Effector memory CD8-positive, alpha-beta T cell (primary cell): ENCODE data around the gene XPR1.
"Not testable (repeated sequence)": the region's sequence is repeated elsewhere in the genome, so short reads cannot be mapped to it uniquely, and the experiment has no call there.

Source experiments
- ATAC-seq: fragments of 150-1000 bp; cut with Tn5 transposase; replicated peaks from 2 replicates; pipeline ENCODE4 v1.10.0; 2021; ENCODE audit warnings: mild to moderate bottlenecking, moderate library complexity
- DNase-seq, 3 experiments: peaks; one replicate each; pipeline ENCODE4 v3.0.0; 2021
- H3K27ac Mint-ChIP-seq, 2 donors: one replicate each; pipeline ENCODE4 v1.8.0; 2022; ENCODE audit warnings: mild to moderate bottlenecking in 2 of 2, mixed read lengths in 2 of 2, moderate library complexity in 2 of 2
- H3K27me3 Mint-ChIP-seq, 2 donors: one replicate each; pipeline ENCODE4 v1.8.0; 2022; ENCODE audit warnings: mixed read lengths in 2 of 2
- H3K36me3 Mint-ChIP-seq: one replicate; pipeline ENCODE4 v1.8.0; 2022; ENCODE audit warnings: mild to moderate bottlenecking, moderate library complexity, mixed read lengths; ENCODE audit not compliant: insufficient read depth
- H3K4me1 Mint-ChIP-seq, 2 donors: one replicate each; pipeline ENCODE4 v1.8.0; 2022; ENCODE audit warnings: low read depth in 2 of 2, mixed read lengths in 2 of 2
- H3K4me3 Mint-ChIP-seq, 2 donors: one replicate each; pipeline ENCODE4 v1.8.0; 2022; ENCODE audit warnings: mild to moderate bottlenecking in 2 of 2, mixed read lengths in 2 of 2, moderate library complexity in 2 of 2
- H3K9me3 Mint-ChIP-seq, 2 donors: one replicate each; pipeline ENCODE4 v1.8.0; 2022; ENCODE audit warnings: mixed read lengths in 2 of 2

Gene XPR1

DNA sequence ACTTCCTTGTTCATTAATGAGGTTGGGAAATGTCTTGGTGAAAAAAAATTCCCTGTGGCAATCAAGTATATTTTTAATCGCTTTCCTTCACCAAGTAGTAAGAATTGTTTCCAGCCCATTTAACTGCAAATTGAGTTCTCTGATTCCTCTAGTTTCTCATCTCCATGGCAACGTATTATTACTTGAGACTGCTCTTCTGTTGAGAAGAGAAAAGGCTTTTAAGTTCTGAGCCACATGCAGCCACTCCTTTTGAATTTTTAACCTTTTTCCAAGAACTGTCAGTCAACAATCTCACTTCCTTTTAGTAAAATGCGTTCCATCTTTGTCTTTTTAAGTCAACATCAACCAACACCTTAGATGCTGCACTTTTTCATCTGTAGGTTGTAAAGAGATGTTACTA is 205.2 kb downstream of the XPR1 start:
- H3K4me1 Mint-ChIP-seq, result no peaks in the 10 kb centered on the region
- no peak for DNase-seq
- H3K36me3 Mint-ChIP-seq, result peaks cover 25% of the 10 kb centered on the region
- no peak for ATAC-seq
- no peak overlapping the region for H3K27ac Mint-ChIP-seq
- no peaks in the 10 kb centered on the region for H3K27me3 Mint-ChIP-seq
- no peak overlapping the region for H3K4me3 Mint-ChIP-seq
- H3K9me3 Mint-ChIP-seq, result peaks cover 0 to 8% of the 10 kb centered on the region in 2 donors

DNA sequence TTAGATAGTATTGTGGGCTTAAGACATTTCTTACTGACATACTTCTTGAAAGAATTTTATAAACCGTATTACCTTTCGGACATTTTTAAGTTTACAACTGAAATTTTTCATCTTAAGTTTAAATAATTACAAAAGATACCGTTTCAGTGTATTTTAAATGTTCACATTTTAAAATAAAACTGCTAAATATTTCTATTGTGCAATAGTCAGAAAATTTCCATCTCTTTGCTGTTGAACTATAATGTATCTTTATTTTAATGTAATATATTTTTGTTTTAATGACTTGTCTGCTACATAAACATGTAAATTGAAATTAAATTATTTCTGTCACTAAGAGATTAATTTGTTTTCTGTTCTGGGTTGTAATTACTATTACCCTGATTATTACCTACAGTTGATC is 206.7 kb downstream of the XPR1 start:
- ATAC-seq (no peak), DNase-seq (no peak)
- H3K27me3 Mint-ChIP-seq, result no peaks in the 10 kb centered on the region
- H3K9me3 Mint-ChIP-seq, result no peaks in the 10 kb centered on the region
- no peak overlapping the region for H3K27ac Mint-ChIP-seq
- peaks cover 25% of the 10 kb centered on the region for H3K36me3 Mint-ChIP-seq
- H3K4me1 Mint-ChIP-seq, result no peaks in the 10 kb centered on the region
- no peak overlapping the region for H3K4me3 Mint-ChIP-seq

DNA sequence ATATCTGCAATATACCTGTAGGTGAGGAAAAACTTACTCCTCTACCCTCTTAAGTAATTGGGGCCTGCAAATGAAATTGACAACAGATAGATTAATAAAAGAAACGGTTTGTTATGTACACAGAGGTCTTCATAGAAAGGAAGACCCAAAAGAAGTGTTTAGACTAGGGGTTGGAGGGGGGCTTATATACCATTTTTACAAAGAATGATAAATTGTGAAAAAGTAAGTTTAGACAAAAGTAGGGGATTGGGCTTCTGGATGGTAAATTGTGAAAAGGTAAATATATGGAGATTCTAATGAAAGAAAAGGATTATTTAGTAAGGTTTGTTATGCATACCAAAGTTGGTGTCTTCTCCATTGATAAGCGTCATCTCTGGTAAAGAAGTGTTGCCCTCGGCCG is 207.7 kb downstream of the XPR1 start:
- ATAC-seq, result no peak
- Mint-ChIP-seq H3K27ac (no peak overlapping the region), H3K4me1 (no peaks in the 10 kb centered on the region), H3K36me3 (peaks cover 25% of the 10 kb centered on the region), H3K9me3 (no peaks in the 10 kb centered on the region), H3K4me3 (no peak overlapping the region), H3K27me3 (no peaks in the 10 kb centered on the region)
- DNase-seq, result no peak

DNA sequence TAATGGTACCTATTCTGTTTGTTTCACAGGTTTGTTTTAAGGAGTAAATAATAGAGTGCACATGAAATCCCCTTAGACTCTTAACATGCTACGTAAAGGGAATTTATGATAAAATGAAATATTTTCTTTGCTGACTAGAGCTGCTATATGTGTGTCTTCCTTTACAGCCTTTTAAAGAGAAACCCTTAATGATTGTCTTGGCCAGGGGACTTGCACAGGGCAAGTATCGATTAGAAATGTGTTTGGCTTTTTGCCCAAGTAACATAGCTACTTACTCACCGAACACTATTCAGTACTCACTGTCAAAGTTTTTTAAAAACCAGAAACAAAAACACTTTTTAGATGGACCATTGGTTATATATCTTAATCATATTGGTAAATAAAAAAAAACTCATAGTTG is 209.6 kb downstream of the XPR1 start:
- Mint-ChIP-seq H3K27me3 (no peaks in the 10 kb centered on the region), H3K4me3 (no peak overlapping the region), H3K9me3 (no peaks in the 10 kb centered on the region), H3K4me1 (no peaks in the 10 kb centered on the region), H3K27ac (no peak overlapping the region), H3K36me3 (peaks cover 22% of the 10 kb centered on the region)
- no peak for ATAC-seq
- no peak for DNase-seq

DNA sequence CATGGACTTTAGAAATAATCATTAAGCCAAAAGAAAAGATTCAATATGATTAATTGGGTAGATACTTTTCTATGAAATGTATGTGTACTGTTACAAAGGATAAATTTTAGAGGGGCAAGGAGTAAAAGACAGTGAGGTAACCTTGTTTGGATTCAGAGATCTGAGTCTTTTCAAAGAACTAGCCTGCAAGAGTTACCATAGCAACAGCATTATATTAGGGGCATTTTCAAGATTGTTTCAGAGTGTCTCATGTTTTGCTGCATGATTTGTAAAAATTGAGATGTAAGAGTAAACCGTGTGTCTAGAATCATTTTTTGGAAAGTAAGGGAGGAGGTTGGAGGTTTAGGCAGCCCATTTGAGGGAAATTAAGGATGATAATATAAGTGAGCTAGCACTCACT is 210.2 kb downstream of the XPR1 start:
- ATAC-seq (no peak), DNase-seq (no peak)
- Mint-ChIP-seq H3K27ac (no peak overlapping the region), H3K4me3 (no peak overlapping the region), H3K9me3 (no peaks in the 10 kb centered on the region), H3K36me3 (peaks cover 22% of the 10 kb centered on the region), H3K27me3 (no peaks in the 10 kb centered on the region), H3K4me1 (no peaks in the 10 kb centered on the region)

DNA sequence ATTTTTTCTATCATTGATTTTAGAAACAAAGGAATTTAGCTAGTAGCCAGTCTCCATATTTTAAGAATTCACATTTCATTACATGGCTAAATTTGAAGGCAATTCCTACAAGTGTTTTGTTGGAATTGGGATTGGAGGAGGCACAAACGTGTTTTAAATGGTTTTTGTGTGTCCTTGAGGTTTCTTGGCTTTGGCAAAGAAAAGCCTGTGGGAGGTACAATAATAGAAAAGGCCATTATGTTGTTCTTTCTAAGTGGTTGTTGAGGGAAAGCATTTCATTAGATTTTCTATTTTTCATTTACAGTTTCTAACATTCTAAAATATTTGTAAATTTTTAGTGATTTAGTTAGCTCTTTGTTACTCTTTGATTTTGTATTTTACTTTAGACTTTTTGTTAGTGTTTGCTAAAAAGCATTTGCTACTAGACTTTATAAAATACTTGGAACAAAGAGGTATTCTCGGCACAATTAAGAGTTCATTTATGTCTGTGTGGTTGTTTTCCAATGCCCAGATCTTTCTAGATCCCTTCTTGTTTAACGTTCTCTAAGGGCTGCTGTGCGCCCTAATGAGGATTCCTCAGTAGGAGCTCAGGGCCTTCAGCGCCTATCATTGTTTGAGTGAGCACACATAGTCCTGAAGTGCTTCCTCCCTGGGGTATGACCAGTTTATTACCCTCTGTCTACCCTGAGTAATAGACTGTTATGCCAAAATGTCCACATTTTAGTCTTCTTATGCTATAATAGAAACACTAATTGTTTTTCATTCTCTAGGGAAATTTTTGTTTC is 210.9 kb downstream of the XPR1 start:
- DNase-seq, result no peak
- Mint-ChIP-seq H3K4me1 (no peaks in the 10 kb centered on the region), H3K27me3 (no peaks in the 10 kb centered on the region), H3K4me3 (no peak overlapping the region), H3K36me3 (peaks cover 17% of the 10 kb centered on the region), H3K9me3 (no peaks in the 10 kb centered on the region), H3K27ac (no peak overlapping the region)
- no peak for ATAC-seq

DNA sequence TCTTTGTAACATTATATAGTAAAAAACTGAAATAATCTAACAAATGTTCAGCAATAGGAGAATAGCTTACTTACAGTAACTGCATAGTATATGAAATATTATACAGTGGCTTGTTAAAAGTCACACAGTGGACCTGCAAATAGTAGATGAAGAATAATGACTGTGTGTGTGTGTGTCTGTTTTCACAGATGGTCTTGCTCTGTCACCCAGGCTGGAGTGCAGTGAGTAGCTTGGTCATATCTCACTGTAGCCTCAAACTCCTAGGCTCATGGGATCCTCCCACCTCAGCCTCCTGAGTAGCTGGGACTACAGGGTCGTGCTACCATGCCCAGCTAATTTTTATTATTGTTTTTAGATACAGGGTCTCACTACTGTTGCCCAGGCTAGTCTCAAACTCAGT is 213.5 kb downstream of the XPR1 start:
- Mint-ChIP-seq H3K4me1 (no peaks in the 10 kb centered on the region), H3K4me3 (no peak overlapping the region), H3K9me3 (no peaks in the 10 kb centered on the region), H3K27me3 (no peaks in the 10 kb centered on the region), H3K36me3 (peaks cover 10% of the 10 kb centered on the region), H3K27ac (no peak overlapping the region)
- ATAC-seq (no peak), DNase-seq (no peak)

DNA sequence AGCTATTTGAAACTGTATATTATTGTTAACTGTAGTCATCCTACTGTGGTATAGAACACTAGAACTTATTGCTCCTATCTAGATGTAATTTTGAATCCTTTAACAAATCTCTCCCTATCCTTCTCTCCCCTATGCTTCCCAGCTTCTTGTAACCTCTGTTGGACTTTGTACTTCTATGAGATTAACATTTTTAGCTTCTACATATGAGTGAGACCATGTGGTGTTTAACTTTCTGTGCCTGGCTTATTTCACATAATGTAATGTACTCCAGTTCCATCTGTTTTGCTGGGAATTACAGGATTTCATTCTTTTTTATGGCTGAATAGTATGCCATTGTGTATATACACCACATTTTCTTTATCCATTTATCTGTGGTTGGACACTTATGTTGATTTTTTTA is 216.4 kb downstream of the XPR1 start:
- Mint-ChIP-seq H3K27me3 (no peaks in the 10 kb centered on the region), H3K36me3 (peaks cover 10% of the 10 kb centered on the region), H3K9me3 (no peaks in the 10 kb centered on the region), H3K4me3 (no peak overlapping the region), H3K4me1 (peaks cover 9 to 18% of the 10 kb centered on the region in 2 donors), H3K27ac (no peak overlapping the region)
- no peak for DNase-seq
- no peak for ATAC-seq

DNA sequence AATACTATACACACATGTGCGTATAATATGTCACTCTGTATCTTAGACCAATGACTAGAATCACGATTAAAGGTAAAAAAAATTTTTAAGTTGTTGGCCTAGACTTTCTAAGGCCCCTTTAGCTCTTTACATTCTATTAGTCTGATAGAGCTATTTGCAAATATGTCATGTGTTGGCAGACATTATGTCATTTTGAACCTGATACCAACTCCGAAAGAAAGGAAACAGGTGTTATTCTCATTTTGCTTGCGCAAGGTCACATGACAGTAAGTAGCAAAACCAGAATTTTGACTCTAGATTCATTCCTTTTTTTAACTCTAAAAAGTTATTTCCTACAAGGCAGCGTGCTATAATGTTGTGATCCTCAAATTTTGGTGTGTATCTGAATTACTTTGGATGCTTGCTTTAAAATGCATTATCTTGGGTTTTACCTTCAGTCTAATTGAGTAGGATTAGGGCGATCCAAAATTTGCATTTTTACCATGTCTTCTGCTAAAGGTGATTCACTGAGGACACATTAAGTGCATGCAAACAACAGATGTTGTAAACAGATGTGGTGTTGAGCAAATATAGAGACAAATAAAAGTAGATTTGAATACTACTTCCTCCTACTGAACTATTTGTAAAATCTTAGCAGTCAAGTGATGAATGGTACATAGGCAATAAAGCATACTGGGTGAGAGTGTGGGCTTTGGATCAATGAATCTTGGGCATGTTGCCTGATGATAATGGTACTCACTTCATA is 217.4 kb downstream of the XPR1 start:
- Mint-ChIP-seq H3K27ac (no peak overlapping the region), H3K9me3 (no peaks in the 10 kb centered on the region), H3K4me1 (peaks cover 9 to 21% of the 10 kb centered on the region in 2 donors), H3K27me3 (no peaks in the 10 kb centered on the region), H3K4me3 (no peak overlapping the region), H3K36me3 (peaks cover 10% of the 10 kb centered on the region)
- DNase-seq, result no peak
- no peak for ATAC-seq

DNA sequence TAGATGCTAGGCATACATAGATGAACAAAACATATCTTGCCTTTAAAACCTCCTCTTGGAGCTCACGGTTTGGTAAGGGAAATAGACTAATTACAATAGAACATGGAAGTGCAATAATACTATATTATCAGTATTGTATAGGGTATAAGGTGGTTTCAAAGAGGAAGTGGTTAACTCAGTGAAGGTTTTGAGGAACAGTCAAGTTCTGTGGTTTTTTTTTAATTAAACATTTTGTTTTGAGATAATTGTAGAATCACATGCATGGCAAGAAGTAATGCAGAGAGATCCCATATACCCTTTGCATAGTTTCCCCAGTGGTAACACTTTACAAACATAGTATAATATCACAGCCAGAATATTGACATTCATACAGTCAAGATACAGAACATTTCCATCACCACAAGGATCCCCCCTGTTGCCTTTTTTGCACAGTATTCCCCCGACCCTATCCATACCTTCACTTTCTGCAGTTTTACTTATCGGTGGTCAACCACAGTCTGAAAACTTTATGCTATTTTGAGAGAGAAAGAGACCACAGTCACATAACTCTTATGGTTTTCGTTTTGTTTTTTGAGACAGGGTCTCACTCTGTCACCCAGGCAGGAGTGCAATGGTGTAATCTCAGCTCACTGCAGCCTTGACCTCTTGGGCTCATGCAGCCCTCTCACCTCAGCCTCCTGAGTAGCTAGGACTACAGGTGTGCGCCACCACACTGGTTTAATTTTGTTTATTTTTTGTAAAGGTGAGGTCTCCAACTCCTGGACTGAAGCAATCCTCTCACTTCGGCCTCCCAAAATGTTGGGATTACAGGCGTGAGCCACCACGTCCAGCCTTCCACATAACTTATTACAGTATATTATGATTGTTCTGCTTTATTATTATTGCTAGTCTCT is 220.4 kb downstream of the XPR1 start:
- peak; percentile 37 for ATAC-seq
- H3K4me3 Mint-ChIP-seq, result peak overlapping the region in 1 of 2 donors; percentile 32
- no peak for DNase-seq
- peaks cover 9 to 21% of the 10 kb centered on the region in 2 donors for H3K4me1 Mint-ChIP-seq
- no peak overlapping the region for H3K27ac Mint-ChIP-seq
- no peaks in the 10 kb centered on the region for H3K9me3 Mint-ChIP-seq
- H3K27me3 Mint-ChIP-seq, result no peaks in the 10 kb centered on the region
- H3K36me3 Mint-ChIP-seq, result peaks cover 2% of the 10 kb centered on the region

DNA sequence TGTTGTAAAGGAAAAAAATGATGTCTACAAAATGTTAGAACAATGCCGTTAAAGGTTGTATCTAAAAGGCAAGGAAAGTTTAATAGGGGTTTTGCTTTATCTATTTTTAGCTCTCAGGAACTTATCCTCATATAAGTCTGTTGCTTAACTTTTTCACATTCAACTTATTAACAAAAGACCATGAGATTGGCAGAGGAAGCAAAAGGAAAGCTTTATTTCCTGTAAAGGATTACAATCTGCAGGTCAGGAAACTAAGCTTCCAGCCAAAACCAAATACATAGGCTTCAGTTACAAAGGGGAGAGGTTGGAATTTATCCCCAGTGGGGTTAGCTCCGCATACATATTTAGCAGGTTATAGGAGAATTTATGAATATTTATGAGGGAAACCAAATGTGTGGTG is 222.2 kb downstream of the XPR1 start:
- ATAC-seq, result no peak
- H3K9me3 Mint-ChIP-seq, result no peaks in the 10 kb centered on the region
- H3K4me1 Mint-ChIP-seq, result peaks cover 9 to 21% of the 10 kb centered on the region in 2 donors
- H3K27me3 Mint-ChIP-seq, result no peaks in the 10 kb centered on the region
- no peak overlapping the region for H3K27ac Mint-ChIP-seq
- no peak overlapping the region for H3K4me3 Mint-ChIP-seq
- no peak for DNase-seq
- H3K36me3 Mint-ChIP-seq, result peaks cover 2% of the 10 kb centered on the region

DNA sequence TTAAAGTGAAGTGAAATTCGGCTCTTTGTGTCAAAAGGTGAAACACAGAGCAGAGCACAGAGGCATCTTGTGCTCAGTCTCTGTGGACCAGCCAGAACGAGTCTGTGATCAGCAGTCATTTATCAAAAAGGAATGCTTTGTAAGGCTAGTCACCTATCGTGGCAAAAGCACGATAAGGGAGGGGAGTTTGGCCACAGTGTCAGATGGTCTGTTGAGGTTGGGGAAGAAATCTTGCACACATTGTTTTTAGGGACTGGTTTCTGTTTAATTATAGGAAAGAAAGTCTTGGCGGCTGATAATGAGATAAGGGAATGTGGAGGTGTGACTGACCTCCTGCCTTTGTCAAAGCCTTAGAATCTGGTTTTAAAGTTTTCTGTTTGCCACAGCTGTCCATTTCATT is 222.6 kb downstream of the XPR1 start:
- H3K4me1 Mint-ChIP-seq, result peaks cover 9 to 21% of the 10 kb centered on the region in 2 donors
- H3K9me3 Mint-ChIP-seq, result no peaks in the 10 kb centered on the region
- no peak overlapping the region for H3K27ac Mint-ChIP-seq
- ATAC-seq, result no peak
- no peak overlapping the region for H3K4me3 Mint-ChIP-seq
- DNase-seq, result no peak
- H3K36me3 Mint-ChIP-seq, result peaks cover 2% of the 10 kb centered on the region
- no peaks in the 10 kb centered on the region for H3K27me3 Mint-ChIP-seq

DNA sequence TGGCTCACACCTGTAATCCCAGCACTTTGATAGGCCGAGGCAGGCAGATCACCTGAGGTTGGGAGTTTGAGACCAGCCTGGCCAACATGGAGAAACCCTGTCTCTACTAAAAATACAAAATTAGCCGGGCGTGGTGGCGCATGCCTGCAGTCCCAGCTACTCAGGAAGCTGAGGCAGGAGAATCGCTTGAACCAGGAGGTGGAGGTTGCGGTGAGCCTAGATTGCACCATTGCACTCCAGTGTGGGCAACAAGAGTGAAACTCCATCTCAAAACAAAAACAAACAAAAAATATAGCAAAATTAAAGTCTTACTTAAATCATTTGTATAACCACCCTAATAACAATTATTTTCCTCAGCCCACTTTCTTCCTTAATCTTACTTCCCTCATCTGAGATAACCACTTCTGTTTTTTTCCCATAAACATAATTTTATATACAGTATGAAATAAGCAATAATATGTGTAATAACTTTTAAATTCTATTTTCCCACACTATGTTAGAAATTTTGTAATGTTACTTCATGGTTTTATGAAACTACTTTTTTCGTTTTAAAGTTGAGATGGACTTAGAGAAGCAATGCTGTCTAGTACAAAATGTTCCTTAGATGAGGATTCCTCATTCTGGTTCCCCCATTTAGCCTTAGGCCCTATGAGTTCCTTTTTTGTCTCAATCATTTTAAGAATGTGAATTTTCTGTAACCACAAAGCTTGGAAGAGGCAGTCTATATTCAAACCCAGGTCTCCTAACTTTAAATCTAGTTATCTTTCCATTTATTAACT is 226.3 kb downstream of the XPR1 start:
- DNase-seq, H3K4me1 Mint-ChIP-seq, H3K4me3 Mint-ChIP-seq, H3K27me3 Mint-ChIP-seq, H3K27ac Mint-ChIP-seq, H3K9me3 Mint-ChIP-seq, ATAC-seq, H3K36me3 Mint-ChIP-seq: not testable (repeated sequence)
